Astrocyte (in vitro differentiated cells and primary cell): ENCODE measurements around the gene CNTRL. TPM values are rescaled to one million over a fixed set of nuclear protein-coding genes. Genes with fewer than 3 reads are reported as not detected.

Experiments
- DNase-seq: peaks from one replicate; pipeline ENCODE4 v3.0.0-alpha.2; 2010; ENCODE audit warnings: low read depth
- FAIRE-seq: peaks from 2 replicates; lab custom pipeline; 2011; peaks lifted over from hg19 to GRCh38; lab: Jason Lieb, UNC
- H2AFZ ChIP-seq: 2 replicates; pipeline ENCODE4 v1.6.0; 2012; ENCODE audit warnings: low read depth, low read length, inconsistent platforms
- H3K27ac ChIP-seq: 2 replicates; pipeline ENCODE4 v1.5.1; 2011; ENCODE audit warnings: low read depth, low read length, inconsistent platforms
- H3K27me3 ChIP-seq: 2 replicates; pipeline ENCODE4 v1.6.0; 2011; ENCODE audit warnings: low read length, inconsistent platforms; ENCODE audit not compliant: insufficient read depth
- H3K36me3 ChIP-seq: 2 replicates; pipeline ENCODE4 v1.5.1; 2011; ENCODE audit warnings: low read length, inconsistent platforms; ENCODE audit not compliant: insufficient read depth
- H3K4me1 ChIP-seq: 2 replicates; pipeline ENCODE4 v1.5.1; 2011; ENCODE audit warnings: low read length, inconsistent platforms; ENCODE audit not compliant: insufficient read depth
- H3K4me2 ChIP-seq: 2 replicates; pipeline ENCODE4 v1.6.0; 2012; ENCODE audit warnings: low read length, inconsistent platforms
- H3K4me3 ChIP-seq: 2 replicates; pipeline ENCODE4 v1.5.1; 2011; ENCODE audit warnings: low read depth, mild to moderate bottlenecking, low read length, inconsistent platforms; ENCODE audit not compliant: insufficient read depth
- H3K79me2 ChIP-seq: 2 replicates; pipeline ENCODE4 v1.6.0; 2012; ENCODE audit warnings: mild to moderate bottlenecking, low read length, inconsistent platforms; ENCODE audit not compliant: insufficient read depth
- H3K9ac ChIP-seq: 2 replicates; pipeline ENCODE4 v1.6.0; 2012; ENCODE audit warnings: mild to moderate bottlenecking, low read length, inconsistent platforms
- H3K9me3 ChIP-seq: 2 replicates; pipeline ENCODE4 v1.5.1; 2012; ENCODE audit warnings: low read depth, mild to moderate bottlenecking, low read length, inconsistent platforms; ENCODE audit not compliant: insufficient read depth
- H4K20me1 ChIP-seq: 2 replicates; pipeline ENCODE4 v1.6.0; 2012; ENCODE audit warnings: low read length, inconsistent platforms; ENCODE audit not compliant: insufficient read depth
- H3K27ac Mint-ChIP-seq: one replicate; pipeline ENCODE4 v1.8.0; 2021; ENCODE audit warnings: mild to moderate bottlenecking, mixed read lengths; ENCODE audit not compliant: unreplicated experiment
- H3K27me3 Mint-ChIP-seq: one replicate; pipeline ENCODE4 v1.8.0; 2021; ENCODE audit warnings: low read depth, mixed read lengths; ENCODE audit not compliant: unreplicated experiment
- H3K36me3 Mint-ChIP-seq: one replicate; pipeline ENCODE4 v1.8.0; 2021; ENCODE audit warnings: low read depth, mixed read lengths; ENCODE audit not compliant: unreplicated experiment
- H3K4me1 Mint-ChIP-seq: one replicate; pipeline ENCODE4 v1.8.0; 2021; ENCODE audit warnings: low read depth, mixed read lengths; ENCODE audit not compliant: unreplicated experiment
- H3K4me3 Mint-ChIP-seq: one replicate; pipeline ENCODE4 v1.8.0; 2021; ENCODE audit warnings: mild to moderate bottlenecking, moderate library complexity, mixed read lengths; ENCODE audit not compliant: unreplicated experiment
- H3K9me3 Mint-ChIP-seq: one replicate; pipeline ENCODE4 v1.8.0; 2021; ENCODE audit warnings: mild to moderate bottlenecking, mixed read lengths; ENCODE audit not compliant: unreplicated experiment
- EZH2 ChIP-seq: IDR thresholded peaks from 2 replicates; pipeline ENCODE4 v1.6.1; 2012; ENCODE audit warnings: mild to moderate bottlenecking, low read length, inconsistent platforms; ENCODE audit not compliant: insufficient read depth
- total RNA-seq: library from RNA; stranded (reverse); gene quantifications from 2 replicates; pipeline ENCODE4 v1.2.1, GENCODE V29; 2021
- TF ChIP-seq, protein P1 (sequence below): IDR thresholded peaks from 2 replicates; pipeline ENCODE4 v1.5.1; 2011; ENCODE audit warnings: low read depth, mild to moderate bottlenecking, inconsistent platforms, low read length, moderate library complexity; ENCODE audit not compliant: insufficient read depth

Gene CNTRL
- total RNA-seq, 1 donor from 2014 or later: 4.4 TPM

DNA sequence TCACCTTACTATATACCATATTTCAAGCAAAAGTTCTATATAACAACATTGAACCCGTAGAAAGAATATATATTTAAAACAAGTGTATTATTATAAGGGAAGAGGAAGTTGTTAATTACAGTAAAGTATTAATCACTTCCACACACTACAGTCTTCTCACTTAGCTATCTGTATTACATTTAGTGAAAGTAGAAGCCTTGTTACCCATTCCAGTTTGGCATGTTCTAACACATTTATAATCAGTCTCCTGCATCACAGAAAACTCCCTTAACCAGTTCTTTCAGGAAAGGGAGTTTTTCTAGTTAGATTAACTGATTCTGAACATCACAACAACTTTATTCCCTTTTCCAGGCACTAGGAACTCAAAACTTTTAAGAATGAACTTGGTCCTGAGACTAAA, 120.0 kb downstream of the CNTRL start:
- H3K4me1 ChIP-seq: peaks cover 10% of the 10 kb centered on the region
- no peak overlapping the region for H3K27ac Mint-ChIP-seq
- no peak for DNase-seq

DNA sequence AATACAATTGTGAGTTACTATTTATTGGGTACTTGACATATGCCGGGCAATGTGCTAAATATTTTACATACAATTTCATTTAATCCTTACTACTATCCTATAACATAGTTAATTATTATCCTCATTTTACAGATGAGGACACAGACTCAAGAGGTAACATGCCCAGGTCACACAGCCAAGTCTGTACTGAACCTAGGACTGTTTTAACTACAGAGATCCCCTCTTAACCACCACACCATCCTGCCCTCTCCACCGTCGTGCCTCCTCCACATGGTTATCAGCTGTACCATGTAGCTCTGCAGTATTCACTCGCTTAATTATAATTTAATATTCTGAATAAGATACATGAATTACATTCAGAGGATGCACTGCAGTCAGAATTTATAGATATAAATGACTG, 121.6 kb downstream of the CNTRL start:
- H3K4me3 ChIP-seq: no peak overlapping the region
- no peak overlapping the region for H3K4me3 Mint-ChIP-seq
- no peak overlapping the region for H2AFZ ChIP-seq
- DNase-seq: no peak
- H4K20me1 ChIP-seq: peaks cover 95% of the 10 kb centered on the region
- H3K9ac ChIP-seq: no peak overlapping the region
- H3K4me2 ChIP-seq: no peak overlapping the region
- no peak for TF ChIP-seq EZH2
- TF ChIP-seq, protein P1, sequence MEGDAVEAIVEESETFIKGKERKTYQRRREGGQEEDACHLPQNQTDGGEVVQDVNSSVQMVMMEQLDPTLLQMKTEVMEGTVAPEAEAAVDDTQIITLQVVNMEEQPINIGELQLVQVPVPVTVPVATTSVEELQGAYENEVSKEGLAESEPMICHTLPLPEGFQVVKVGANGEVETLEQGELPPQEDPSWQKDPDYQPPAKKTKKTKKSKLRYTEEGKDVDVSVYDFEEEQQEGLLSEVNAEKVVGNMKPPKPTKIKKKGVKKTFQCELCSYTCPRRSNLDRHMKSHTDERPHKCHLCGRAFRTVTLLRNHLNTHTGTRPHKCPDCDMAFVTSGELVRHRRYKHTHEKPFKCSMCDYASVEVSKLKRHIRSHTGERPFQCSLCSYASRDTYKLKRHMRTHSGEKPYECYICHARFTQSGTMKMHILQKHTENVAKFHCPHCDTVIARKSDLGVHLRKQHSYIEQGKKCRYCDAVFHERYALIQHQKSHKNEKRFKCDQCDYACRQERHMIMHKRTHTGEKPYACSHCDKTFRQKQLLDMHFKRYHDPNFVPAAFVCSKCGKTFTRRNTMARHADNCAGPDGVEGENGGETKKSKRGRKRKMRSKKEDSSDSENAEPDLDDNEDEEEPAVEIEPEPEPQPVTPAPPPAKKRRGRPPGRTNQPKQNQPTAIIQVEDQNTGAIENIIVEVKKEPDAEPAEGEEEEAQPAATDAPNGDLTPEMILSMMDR: no peak
- H3K79me2 ChIP-seq: peaks cover 100% of the 10 kb centered on the region
- FAIRE-seq: no peak
- no peaks in the 10 kb centered on the region for H3K27me3 Mint-ChIP-seq
- H3K9me3 ChIP-seq: no peaks in the 10 kb centered on the region
- H3K27ac ChIP-seq: no peak overlapping the region
- H3K9me3 Mint-ChIP-seq: no peaks in the 10 kb centered on the region
- peaks cover 57% of the 10 kb centered on the region for H3K4me1 Mint-ChIP-seq
- peaks cover 17% of the 10 kb centered on the region for H3K4me1 ChIP-seq
- no peaks in the 10 kb centered on the region for H3K27me3 ChIP-seq
- H3K36me3 ChIP-seq: no peaks in the 10 kb centered on the region
- no peaks in the 10 kb centered on the region for H3K36me3 Mint-ChIP-seq
- no peak overlapping the region for H3K27ac Mint-ChIP-seq

More for the DNA sequence above, 120.0 kb downstream of the CNTRL start:
- H3K27me3 Mint-ChIP-seq: no peaks in the 10 kb centered on the region
- H3K36me3 Mint-ChIP-seq: no peaks in the 10 kb centered on the region
- TF ChIP-seq, protein P1: no peak
- no peak for TF ChIP-seq EZH2
- H3K9me3 Mint-ChIP-seq: no peaks in the 10 kb centered on the region
- no peaks in the 10 kb centered on the region for H3K36me3 ChIP-seq
- no peak overlapping the region for H3K9ac ChIP-seq
- no peak overlapping the region for H3K4me3 ChIP-seq
- FAIRE-seq: no peak
- no peak overlapping the region for H2AFZ ChIP-seq
- H3K4me2 ChIP-seq: no peak overlapping the region
- no peak overlapping the region for H3K27ac ChIP-seq
- H3K27me3 ChIP-seq: no peaks in the 10 kb centered on the region
- H4K20me1 ChIP-seq: peaks cover 98% of the 10 kb centered on the region
- H3K4me1 Mint-ChIP-seq: peaks cover 63% of the 10 kb centered on the region
- H3K4me3 Mint-ChIP-seq: no peak overlapping the region
- H3K79me2 ChIP-seq: peaks cover 100% of the 10 kb centered on the region
- no peaks in the 10 kb centered on the region for H3K9me3 ChIP-seq

DNA sequence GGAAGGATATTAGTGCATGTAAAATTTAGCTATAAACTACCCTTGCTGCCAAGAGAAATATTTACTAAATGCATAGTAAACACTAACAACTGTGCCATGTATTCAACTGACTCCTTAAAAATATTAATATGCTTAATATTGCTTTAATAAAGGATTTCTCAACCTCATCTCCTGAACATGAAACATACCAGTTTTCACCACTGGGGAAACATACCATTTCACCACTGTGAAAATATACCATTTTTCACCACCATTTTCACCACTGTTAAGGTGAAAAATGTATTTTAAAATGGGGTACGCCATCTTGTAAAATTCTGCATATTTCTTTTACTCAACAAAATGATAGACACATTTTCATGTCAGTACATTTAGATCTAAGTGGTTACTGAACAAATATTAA, 122.4 kb downstream of the CNTRL start:
- no peaks in the 10 kb centered on the region for H3K36me3 Mint-ChIP-seq
- H3K27me3 ChIP-seq: no peaks in the 10 kb centered on the region
- H3K27me3 Mint-ChIP-seq: no peaks in the 10 kb centered on the region
- peaks cover 96% of the 10 kb centered on the region for H3K79me2 ChIP-seq
- no peak overlapping the region for H3K27ac ChIP-seq
- peaks cover 55% of the 10 kb centered on the region for H3K4me1 Mint-ChIP-seq
- H3K36me3 ChIP-seq: no peaks in the 10 kb centered on the region
- FAIRE-seq: no peak
- DNase-seq: no peak
- no peak overlapping the region for H3K4me3 Mint-ChIP-seq
- H4K20me1 ChIP-seq: peaks cover 87% of the 10 kb centered on the region
- H3K4me3 ChIP-seq: no peak overlapping the region
- no peak overlapping the region for H3K4me2 ChIP-seq
- H3K4me1 ChIP-seq: peaks cover 17% of the 10 kb centered on the region
- no peak overlapping the region for H2AFZ ChIP-seq
- H3K9me3 Mint-ChIP-seq: no peaks in the 10 kb centered on the region
- TF ChIP-seq EZH2: no peak
- TF ChIP-seq, protein P1: peak; percentile 8
- H3K9me3 ChIP-seq: no peaks in the 10 kb centered on the region
- H3K27ac Mint-ChIP-seq: no peak overlapping the region
- H3K9ac ChIP-seq: no peak overlapping the region
